Neuronal stem cell (in vitro differentiated cells): ENCODE measurements around the gene ASCC2.

Source experiments
- DNase-seq: peaks from one replicate; pipeline ENCODE4 v3.0.0-alpha.2; 2013; ENCODE audit warnings: low spot score
- H2AFZ ChIP-seq: one replicate; pipeline ENCODE4 v1.6.1; 2013; ENCODE audit warnings: mild to moderate bottlenecking, low read length, inconsistent platforms
- H2AK5ac ChIP-seq: 2 replicates; pipeline ENCODE4 v1.6.1; 2013; ENCODE audit warnings: low read depth, mild to moderate bottlenecking, inconsistent platforms, low read length, moderate library complexity, mixed read lengths
- H2BK120ac ChIP-seq: 2 replicates; pipeline ENCODE4 v1.6.1; 2013; ENCODE audit warnings: low read depth, mild to moderate bottlenecking, inconsistent platforms, low read length, moderate library complexity, mixed read lengths
- H2BK12ac ChIP-seq: one replicate; pipeline ENCODE4 v1.6.1; 2013; ENCODE audit warnings: low read length, inconsistent platforms
- H2BK15ac ChIP-seq: 2 replicates; pipeline ENCODE4 v1.6.1; 2013; ENCODE audit warnings: mild to moderate bottlenecking, low read length, inconsistent platforms, mixed read lengths
- H2BK5ac ChIP-seq: one replicate; pipeline ENCODE4 v1.6.1; 2013; ENCODE audit warnings: inconsistent platforms, mild to moderate bottlenecking, low read length, moderate library complexity
- H3K14ac ChIP-seq: one replicate; pipeline ENCODE4 v1.6.1; 2013; ENCODE audit warnings: low read length, inconsistent platforms
- H3K18ac ChIP-seq: 2 replicates; pipeline ENCODE4 v1.6.1; 2013; ENCODE audit warnings: low read length, inconsistent platforms
- H3K23ac ChIP-seq: 2 replicates; pipeline ENCODE4 v1.6.1; 2013; ENCODE audit warnings: low read depth, mild to moderate bottlenecking, mixed read lengths, low read length, inconsistent platforms; ENCODE audit not compliant: poor library complexity
- H3K27ac ChIP-seq: replicated peaks from 3 replicates; pipeline ENCODE4 v1.5.1; 2013; ENCODE audit warnings: low read length, inconsistent platforms
- H3K27me3 ChIP-seq, 3 experiments: 2 replicates each; pipeline ENCODE4 v1.6.1; 2013; ENCODE audit warnings: low read length in 3 of 3, mild to moderate bottlenecking in 2 of 3, inconsistent platforms in 1 of 3, low read depth in 1 of 3, mixed read lengths in 1 of 3, moderate library complexity in 1 of 3; ENCODE audit not compliant: control insufficient read depth in 3 of 3, insufficient read depth in 3 of 3
- H3K36me3 ChIP-seq, 2 donors: replicated peaks in 1 of 2; 2 replicates each; pipeline ENCODE4 v1.6.1; 2013; ENCODE audit warnings: low read length in 2 of 2; ENCODE audit not compliant: control insufficient read depth in 2 of 2, insufficient read depth in 2 of 2
- H3K4ac ChIP-seq: 2 replicates; pipeline ENCODE4 v1.6.1; 2013; ENCODE audit warnings: inconsistent platforms, mild to moderate bottlenecking, low read length, moderate library complexity
- H3K4me1 ChIP-seq, 2 donors: 1 replicate in 1 of 2; 2 replicates in 1 of 2; pipeline ENCODE4 v1.6.1; 2013; ENCODE audit warnings: low read length in 2 of 2, low read depth in 1 of 2; ENCODE audit not compliant: control insufficient read depth in 2 of 2, insufficient read depth in 1 of 2
- H3K4me2 ChIP-seq: one replicate; pipeline ENCODE4 v1.6.1; 2013; ENCODE audit warnings: mild to moderate bottlenecking, low read length, inconsistent platforms; ENCODE audit not compliant: insufficient read depth, poor library complexity, severe bottlenecking
- H3K4me3 ChIP-seq, 2 donors: 2 replicates each; pipeline ENCODE4 v1.5.1; 2013; ENCODE audit warnings: low read length in 2 of 2, mild to moderate bottlenecking in 2 of 2, inconsistent platforms in 1 of 2, moderate library complexity in 1 of 2
- H3K79me1 ChIP-seq: one replicate; pipeline ENCODE4 v1.6.1; 2013; ENCODE audit warnings: low read depth, mild to moderate bottlenecking, inconsistent platforms, low read length, moderate library complexity
- H3K9ac ChIP-seq: one replicate; pipeline ENCODE4 v1.6.1; 2013; ENCODE audit warnings: mild to moderate bottlenecking, low read depth, low read length, inconsistent platforms; ENCODE audit not compliant: poor library complexity
- H3K9me3 ChIP-seq, 2 donors: replicated peaks in 1 of 2; 2 replicates each; pipeline versions ENCODE3 to v1.6.1; 2013; ENCODE audit warnings: low read length in 2 of 2, mild to moderate bottlenecking in 2 of 2, inconsistent platforms in 1 of 2, low read depth in 1 of 2, mixed read lengths in 1 of 2, moderate library complexity in 1 of 2; ENCODE audit not compliant: control insufficient read depth in 2 of 2, insufficient read depth in 1 of 2
- H4K8ac ChIP-seq: one replicate; pipeline ENCODE4 v1.6.1; 2013; ENCODE audit warnings: low read depth, mild to moderate bottlenecking, inconsistent platforms, low read length, moderate library complexity
- H4K91ac ChIP-seq: one replicate; pipeline ENCODE4 v1.6.1; 2013; ENCODE audit warnings: low read length, low read depth, mild to moderate bottlenecking, inconsistent platforms; ENCODE audit not compliant: poor library complexity
- WGBS, 2 donors: extraction: QIAGEN DNeasy Blood & Tissue Kit; methylation state at CpG; one replicate each; pipeline ENCODE4 v1.1.7; 2013; ENCODE audit warnings: missing lambda C conversion rate in 2 of 2, mixed read lengths in 1 of 2; ENCODE audit not compliant: insufficient read length in 2 of 2, insufficient replicate concordance in 1 of 2; ENCODE audit errors: extremely low coverage in 2 of 2; 5-methylcytosine and 5-hydroxymethylcytosine counted together

The ASCC2 gene

GRCh38 chr22:29744902-29745301 lies 93.2 kb downstream of the ASCC2 start:
- H3K79me1 ChIP-seq = no peaks in the 10 kb centered on the region
- H3K9me3 ChIP-seq = no peaks in the 10 kb centered on the region
- H3K4me3 ChIP-seq = peak overlapping the region in 1 of 2 donors; percentile 47
- H4K91ac ChIP-seq = no peak overlapping the region
- peak overlapping the region; percentile 51 for H3K9ac ChIP-seq
- H3K4me1 ChIP-seq = no peaks in the 10 kb centered on the region
- H2BK120ac ChIP-seq = no peak overlapping the region
- no peak overlapping the region for H3K14ac ChIP-seq
- H2BK12ac ChIP-seq = no peak overlapping the region
- DNase-seq = no peak
- no CpG with 5 or more reads among the region's 8 CpGs for WGBS, 2 donors
- no peaks in the 10 kb centered on the region for H3K27me3 ChIP-seq
- H2BK15ac ChIP-seq = no peak overlapping the region
- H4K8ac ChIP-seq = no peak overlapping the region
- no peak overlapping the region for H3K4me2 ChIP-seq
- H2AFZ ChIP-seq = no peak overlapping the region
- H3K27ac ChIP-seq = no peak overlapping the region
- no peak overlapping the region for H2BK5ac ChIP-seq
- H2AK5ac ChIP-seq = no peak overlapping the region
- no peak overlapping the region for H3K4ac ChIP-seq
- peaks cover 6 to 7% of the 10 kb centered on the region in 2 donors for H3K36me3 ChIP-seq
- H3K18ac ChIP-seq = no peak overlapping the region
- peak overlapping the region; percentile 13 for H3K23ac ChIP-seq

GRCh38 chr22:29742326-29742725 lies 95.7 kb downstream of the ASCC2 start:
- H2BK15ac ChIP-seq = no peak overlapping the region
- no peak overlapping the region for H3K4ac ChIP-seq
- H3K4me1 ChIP-seq = no peaks in the 10 kb centered on the region
- H2BK5ac ChIP-seq = no peak overlapping the region
- H3K36me3 ChIP-seq = peaks cover 7% of the 10 kb centered on the region in 2 donors
- no CpG with 5 or more reads among the region's 13 CpGs for WGBS, 2 donors
- H3K18ac ChIP-seq = no peak overlapping the region
- H3K27ac ChIP-seq = no peak overlapping the region
- DNase-seq = no peak
- no peaks in the 10 kb centered on the region for H3K9me3 ChIP-seq
- peak overlapping the region; percentile 24 for H3K9ac ChIP-seq
- H2AK5ac ChIP-seq = no peak overlapping the region
- no peaks in the 10 kb centered on the region for H3K79me1 ChIP-seq
- H4K8ac ChIP-seq = no peak overlapping the region
- H3K4me3 ChIP-seq = peak overlapping the region in 1 of 2 donors; percentile 18
- H3K23ac ChIP-seq = no peak overlapping the region
- H2BK12ac ChIP-seq = no peak overlapping the region
- H3K27me3 ChIP-seq = no peaks in the 10 kb centered on the region
- H2BK120ac ChIP-seq = no peak overlapping the region
- no peak overlapping the region for H2AFZ ChIP-seq
- H3K4me2 ChIP-seq = no peak overlapping the region
- H4K91ac ChIP-seq = no peak overlapping the region
- no peak overlapping the region for H3K14ac ChIP-seq

- Histone ChIP-seq H3K27ac (no peak overlapping the region), H3K4ac (no peak overlapping the region), H2BK15ac (no peak overlapping the region), H3K36me3 (peaks cover 7% of the 10 kb centered on the region in 2 donors), H3K79me1 (no peaks in the 10 kb centered on the region), H2AFZ (no peak overlapping the region), H2BK5ac (no peak overlapping the region), H3K9ac (no peak overlapping the region), H3K23ac (no peak overlapping the region), H3K4me3 (no peak overlapping the region), H3K18ac (no peak overlapping the region), H2BK12ac (no peak overlapping the region), H3K4me1 (no peaks in the 10 kb centered on the region), H2BK120ac (no peak overlapping the region), H2AK5ac (no peak overlapping the region), H3K9me3 (no peaks in the 10 kb centered on the region), H4K8ac (no peak overlapping the region), H3K4me2 (no peak overlapping the region), H3K14ac (no peak overlapping the region), H3K27me3 (no peaks in the 10 kb centered on the region), H4K91ac (no peak overlapping the region)
- no peak for DNase-seq
- WGBS, 2 donors = no CpG with 5 or more reads among the region's 2 CpGs
Measured at GRCh38 chr22:29741926-29742325, 96.1 kb downstream of the ASCC2 start.

GRCh38 chr22:29740216-29740615 lies 97.9 kb downstream of the ASCC2 start:
- no CpG with 5 or more reads among the region's 5 CpGs for WGBS, 2 donors
- H2AK5ac ChIP-seq = no peak overlapping the region

More at GRCh38 chr22:29740216-29740615, 97.9 kb downstream of the ASCC2 start:
- Histone ChIP-seq H3K4me2 (no peak overlapping the region), H3K9me3 (no peaks in the 10 kb centered on the region), H3K9ac (no peak overlapping the region), H3K14ac (peak overlapping the region; percentile 56), H3K4me1 (peaks cover 0 to 2% of the 10 kb centered on the region in 2 donors), H3K79me1 (no peaks in the 10 kb centered on the region), H3K36me3 (peaks cover 0 to 2% of the 10 kb centered on the region in 2 donors), H2BK5ac (peak overlapping the region; percentile 24), H3K27ac (no peak overlapping the region), H3K4ac (no peak overlapping the region), H3K4me3 (no peak overlapping the region), H2AFZ (no peak overlapping the region), H4K8ac (no peak overlapping the region), H4K91ac (no peak overlapping the region), H2BK12ac (no peak overlapping the region), H2BK15ac (no peak overlapping the region), H3K23ac (no peak overlapping the region), H2BK120ac (no peak overlapping the region), H3K27me3 (no peaks in the 10 kb centered on the region), H3K18ac (no peak overlapping the region)
- DNase-seq = no peak
